OCI-LY1 (cell line): Measurements from ENCODE around the gene SMAD6.

Source experiments
- CTCF ChIP-seq: fragments of 200-600 bp; sonication (generic), shearing (Covaris generic); IDR thresholded peaks from 2 replicates; pipeline ENCODE4 v1.5.1; 2017; ENCODE audit warnings: mild to moderate bottlenecking, antibody characterized with exemption, low read length, moderate library complexity, mixed read lengths
- EZH2 ChIP-seq: fragments of 200-600 bp; sonication (generic), shearing (Covaris generic); IDR thresholded peaks from 2 replicates; pipeline ENCODE4 v1.8.0; 2017; ENCODE audit warnings: borderline replicate concordance, mixed run types, mild to moderate bottlenecking, antibody characterized with exemption, low read length, moderate library complexity, mixed read lengths

- no peak for TF ChIP-seq CTCF
- no peak for TF ChIP-seq EZH2
Observed at GRCh38 chr15:66673410-66674322, 28.4 kb upstream of the SMAD6 start.
